CD4-positive, alpha-beta T cell treated with Interleukin-15 for 4 hours (primary cell): Measurements from ENCODE around the gene WNT7B.
"Not testable (repeated sequence)": the region's sequence is repeated elsewhere in the genome, so short reads cannot be mapped to it uniquely, and the experiment has no call there.

Source experiments
- DNase-seq: peaks from one replicate; pipeline ENCODE4 v3.0.0-alpha.2; 2020; ENCODE audit warnings: low spot score

WNT7B gene

GRCh38 chr22:46008291-46008690, 31.3 kb upstream of the WNT7B start:
- DNase-seq = no peak

GRCh38 chr22:46007848-46008261, 30.9 kb upstream of the WNT7B start:
- DNase-seq = no peak

GRCh38 chr22:46007003-46007847, 30.3 kb upstream of the WNT7B start:
- no peak for DNase-seq

GRCh38 chr22:46006379-46007002, 29.5 kb upstream of the WNT7B start:
- peak; percentile 85 for DNase-seq

- DNase-seq = not testable (repeated sequence)
Observed at GRCh38 chr22:46005116-46005705, 28.2 kb upstream of the WNT7B start.

- DNase-seq = no peak
Observed at GRCh38 chr22:46004105-46004866, 27.3 kb upstream of the WNT7B start.

GRCh38 chr22:46003271-46004091, 26.5 kb upstream of the WNT7B start:
- no peak for DNase-seq

- DNase-seq = no peak
Observed at GRCh38 chr22:46002757-46003270, 25.9 kb upstream of the WNT7B start.

- DNase-seq = no peak
Observed at GRCh38 chr22:46001426-46002106, 24.6 kb upstream of the WNT7B start.

- DNase-seq = no peak
Observed at GRCh38 chr22:46001046-46001425, 24.1 kb upstream of the WNT7B start.

GRCh38 chr22:46000081-46001027, 23.4 kb upstream of the WNT7B start:
- no peak for DNase-seq

GRCh38 chr22:45999379-45999971, 22.5 kb upstream of the WNT7B start:
- DNase-seq = no peak

- no peak for DNase-seq
Observed at GRCh38 chr22:45998638-45999378, 21.8 kb upstream of the WNT7B start.

- no peak for DNase-seq
Observed at GRCh38 chr22:45997777-45998637, 21.0 kb upstream of the WNT7B start.

GRCh38 chr22:45997077-45997776, 20.3 kb upstream of the WNT7B start:
- DNase-seq = no peak

GRCh38 chr22:45996241-45997076, 19.5 kb upstream of the WNT7B start:
- DNase-seq = no peak
